Lung (tissue), 13 donors: ENCODE data around the gene MYD88. TPM values are rescaled to one million over a fixed set of nuclear protein-coding genes. Genes with fewer than 3 reads are reported as not detected.

Source experiments
- ATAC-seq: fragments of 200-7000 bp; cut with Tn5 transposase; one replicate; pipeline ENCODE4 v1.9.1; 2020; ENCODE audit warnings: moderate number of reproducible peaks; ENCODE audit not compliant: insufficient read depth, low FRiP score
- DNase-seq, 3 donors: peaks; one replicate each; pipeline ENCODE4 v3.0.0-alpha.2; 2013 to 2017
- H3K27ac ChIP-seq, 2 donors: one replicate each; pipeline ENCODE4 v1.5.1; 2013; ENCODE audit warnings: mild to moderate bottlenecking in 2 of 2, moderate library complexity in 2 of 2, control low read depth in 1 of 2, inconsistent platforms in 1 of 2, low read depth in 1 of 2, low read length in 1 of 2
- H3K27me3 ChIP-seq, 3 donors: one replicate each; pipeline ENCODE4 v1.5.1; 2013; ENCODE audit warnings: low read length in 2 of 3; ENCODE audit not compliant: control insufficient read depth in 3 of 3, insufficient read depth in 3 of 3
- H3K36me3 ChIP-seq, 4 donors: one replicate each; pipeline ENCODE4 v1.5.1; 2013; ENCODE audit warnings: low read length in 4 of 4, mild to moderate bottlenecking in 1 of 4, moderate library complexity in 1 of 4; ENCODE audit not compliant: control insufficient read depth in 4 of 4, insufficient read depth in 4 of 4
- H3K4me1 ChIP-seq, 5 donors: one replicate each; pipeline ENCODE4 v1.5.1; 2013; ENCODE audit warnings: low read length in 5 of 5, mild to moderate bottlenecking in 2 of 5, moderate library complexity in 1 of 5; ENCODE audit not compliant: control insufficient read depth in 5 of 5, insufficient read depth in 5 of 5
- H3K4me3 ChIP-seq: one replicate; pipeline ENCODE4 v1.5.1; 2013; ENCODE audit warnings: mild to moderate bottlenecking, control low read depth, moderate library complexity
- H3K9ac ChIP-seq, 2 donors: one replicate each; pipeline ENCODE4 v1.5.1; 2013; ENCODE audit warnings: low read length in 2 of 2, control low read depth in 1 of 2; ENCODE audit not compliant: insufficient read depth in 1 of 2
- H3K9me3 ChIP-seq, 4 donors: one replicate each; pipeline ENCODE4 v1.5.1; 2013; ENCODE audit warnings: low read length in 3 of 4, mild to moderate bottlenecking in 1 of 4, moderate library complexity in 1 of 4; ENCODE audit not compliant: control insufficient read depth in 4 of 4, insufficient read depth in 3 of 4
- CTCF ChIP-seq: IDR thresholded peaks from 2 replicates; pipeline ENCODE4 v1.5.1; 2012; ENCODE audit warnings: mild to moderate bottlenecking; ENCODE audit errors: control extremely low read depth, extremely low read depth
- polyA plus RNA-seq, 2 donors: library from polyadenylated mRNA; stranded (reverse); fragments of 200-250 nt; gene quantifications; one replicate each; pipeline ENCODE4 v1.2.1, GENCODE V29; 2013
- small RNA-seq: library from RNA; depleted of rRNA; stranded (forward); fragments of <200 nt; gene quantifications from one replicate; pipeline ENCODE3, GENCODE V24; 2014; ENCODE audit warnings: low replicate concordance
- total RNA-seq, 2 donors: library from RNA; depleted of rRNA in 1 of 2; stranded (reverse); fragments of >200 nt in 1 of 2; gene quantifications; one replicate each; pipeline ENCODE4 v1.2.1, GENCODE V29; 2014 to 2021
- donor health status: control.
- donor health status: control.
- donor health status: Bipolar disorder and iron deficiency.
- donor health status: healthy.
- donor health status: DM: yes; HTN: yes; CAD: no.

The MYD88 gene
- total and polyA plus RNA-seq, 4 donors = 32.5 to 145 (median 60.3) TPM

- no peaks in the 10 kb centered on the region for H3K27me3 ChIP-seq
- ATAC-seq = no peak
- no peaks in the 10 kb centered on the region for H3K4me1 ChIP-seq
Observed at GRCh38 chr3:38190481-38190881, 52.0 kb downstream of the MYD88 start.

More at GRCh38 chr3:38190481-38190881, 52.0 kb downstream of the MYD88 start:
- Histone ChIP-seq H3K4me3 (no peak overlapping the region), H3K36me3 (peaks cover 3 to 19% (median 16%) of the 10 kb centered on the region in 4 donors), H3K9me3 (peaks cover 0 to 7% (median 0%) of the 10 kb centered on the region in 4 donors), H3K9ac (no peak overlapping the region), H3K27ac (no peak overlapping the region)
- DNase-seq = no peak
- no peak for TF ChIP-seq CTCF

Small RNA genes lying within 50 kb of the gene (small RNA-seq; reads per million reads assigned to genes)
- gene RF00019 = not detected

Other genes with a start within 250 kb of the MYD88 start
- 10 to 100 TPM; 18.2 to 26.8 TPM for gene VILL, start 147.9 kb upstream of the MYD88 start, total RNA-seq
- 10 to 100 TPM; 10.2 to 32.3 TPM for gene VILL, start 147.9 kb upstream of the MYD88 start, polyA plus RNA-seq
- 10 to 100 TPM; 21.0 to 55.3 TPM for gene PLCD1, start 109.0 kb upstream of the MYD88 start, total RNA-seq
- 10 to 100 TPM; 16.9 to 21.6 TPM for gene PLCD1, start 109.0 kb upstream of the MYD88 start, polyA plus RNA-seq
- gene DLEC1, start 99.5 kb upstream of the MYD88 start, total RNA-seq = 10 to 100 TPM; 10.3 to 28.8 TPM
- 1 to 10 TPM; 4.2 to 5.7 TPM for gene DLEC1, start 99.5 kb upstream of the MYD88 start, polyA plus RNA-seq
- 100 to 1,000 TPM in 1 of 2 donors, 10 to 100 TPM in 1; 50.1 to 112 TPM for gene ACAA1, start 1.5 kb upstream of the MYD88 start, total RNA-seq
- gene ACAA1, start 1.5 kb upstream of the MYD88 start, polyA plus RNA-seq = 10 to 100 TPM; 83.9 to 94.2 TPM
- 10 to 100 TPM; 28.8 to 38.9 TPM for gene OXSR1, start 26.9 kb downstream of the MYD88 start, total RNA-seq
- 10 to 100 TPM; 11.9 to 21.0 TPM for gene OXSR1, start 26.9 kb downstream of the MYD88 start, polyA plus RNA-seq
- gene SLC22A13, start 127.2 kb downstream of the MYD88 start, total RNA-seq = under 1 TPM in 1 of 2 donors, not detected in 1; 0.64 TPM
- under 1 TPM; 0.08 to 0.20 TPM for gene SLC22A13, start 127.2 kb downstream of the MYD88 start, polyA plus RNA-seq
- not detected for gene SLC22A14, start 143.6 kb downstream of the MYD88 start, total RNA-seq
- under 1 TPM; 0.06 to 0.07 TPM for gene SLC22A14, start 143.6 kb downstream of the MYD88 start, polyA plus RNA-seq
- gene XYLB, start 208.1 kb downstream of the MYD88 start, total RNA-seq = 1 to 10 TPM; 5.1 to 5.8 TPM
- 1 to 10 TPM in 1 of 2 donors, under 1 TPM in 1; 0.89 to 1.3 TPM for gene XYLB, start 208.1 kb downstream of the MYD88 start, polyA plus RNA-seq